MM.1S (cell line): ENCODE results near the gene ADAMTS12.

Source experiments
- EZH2 ChIP-seq: fragments of 300-600 bp; sonication (generic); optimal IDR thresholded peaks from 2 replicates; pipeline ENCODE3; 2017; ENCODE audit warnings: low read depth, mild to moderate bottlenecking, antibody characterized with exemption, low read length, mixed read lengths
- TF ChIP-seq, protein P1 (sequence below): fragments of 300-600 bp; sonication (generic); IDR thresholded peaks from 2 replicates; pipeline ENCODE4 v1.5.1; 2016; ENCODE audit warnings: antibody characterized with exemption, low read length, mixed read lengths

DNA sequence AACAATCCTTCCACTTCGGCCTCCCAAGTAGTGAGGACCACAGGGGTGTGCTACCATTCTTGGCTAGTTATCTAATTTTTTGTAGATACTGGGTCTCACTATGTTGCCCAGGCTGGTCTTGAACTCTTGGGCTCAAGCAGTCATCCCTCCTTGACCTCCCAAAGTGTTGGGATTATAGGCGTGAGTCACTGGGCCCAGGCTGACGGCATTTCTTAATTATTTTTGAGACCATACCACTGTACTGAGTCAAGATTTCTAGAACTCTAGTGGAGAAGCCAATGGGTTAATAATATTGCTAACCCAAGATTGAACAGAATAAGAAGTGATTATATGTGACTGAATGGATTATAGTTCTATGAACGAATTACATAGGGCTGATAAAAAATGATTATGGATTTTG is 384.4 kb downstream of the ADAMTS12 start:
- TF ChIP-seq, protein P1, sequence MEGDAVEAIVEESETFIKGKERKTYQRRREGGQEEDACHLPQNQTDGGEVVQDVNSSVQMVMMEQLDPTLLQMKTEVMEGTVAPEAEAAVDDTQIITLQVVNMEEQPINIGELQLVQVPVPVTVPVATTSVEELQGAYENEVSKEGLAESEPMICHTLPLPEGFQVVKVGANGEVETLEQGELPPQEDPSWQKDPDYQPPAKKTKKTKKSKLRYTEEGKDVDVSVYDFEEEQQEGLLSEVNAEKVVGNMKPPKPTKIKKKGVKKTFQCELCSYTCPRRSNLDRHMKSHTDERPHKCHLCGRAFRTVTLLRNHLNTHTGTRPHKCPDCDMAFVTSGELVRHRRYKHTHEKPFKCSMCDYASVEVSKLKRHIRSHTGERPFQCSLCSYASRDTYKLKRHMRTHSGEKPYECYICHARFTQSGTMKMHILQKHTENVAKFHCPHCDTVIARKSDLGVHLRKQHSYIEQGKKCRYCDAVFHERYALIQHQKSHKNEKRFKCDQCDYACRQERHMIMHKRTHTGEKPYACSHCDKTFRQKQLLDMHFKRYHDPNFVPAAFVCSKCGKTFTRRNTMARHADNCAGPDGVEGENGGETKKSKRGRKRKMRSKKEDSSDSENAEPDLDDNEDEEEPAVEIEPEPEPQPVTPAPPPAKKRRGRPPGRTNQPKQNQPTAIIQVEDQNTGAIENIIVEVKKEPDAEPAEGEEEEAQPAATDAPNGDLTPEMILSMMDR, result no peak
- TF ChIP-seq EZH2, result no peak
